Measurements from ENCODE around the gene JAK3.
A peak's percentile ranks its signal among the peaks of the same experiment; 100 is the strongest.

Gene JAK3

GRCh38 chr19:17865364-17866311 is 17.9 kb upstream of the JAK3 start:
- no peak for DNase-seq

GRCh38 chr19:17863520-17864182 is 15.9 kb upstream of the JAK3 start:
- no peak for DNase-seq

- no peak for DNase-seq
Measured at GRCh38 chr19:17862711-17863519, 15.1 kb upstream of the JAK3 start.

GRCh38 chr19:17861542-17862402 is 14.0 kb upstream of the JAK3 start:
- no peak for DNase-seq

- no peak for DNase-seq
Measured at GRCh38 chr19:17860993-17861360, 13.2 kb upstream of the JAK3 start.

GRCh38 chr19:17860331-17860992 is 12.7 kb upstream of the JAK3 start:
- no peak for DNase-seq

- DNase-seq = peak; percentile 96
Measured at GRCh38 chr19:17859533-17860330, 11.9 kb upstream of the JAK3 start, which contains the start of gene RPL18A. RPL18A (plus strand) TSS chr19:17859910; CDS start chr19:17859957, 47 bp downstream.

- DNase-seq = peak; percentile 30
Measured at GRCh38 chr19:17855280-17856152, 7.7 kb upstream of the JAK3 start.

- DNase-seq = no peak
Measured at GRCh38 chr19:17854061-17854460, 6.3 kb upstream of the JAK3 start.

GRCh38 chr19:17848595-17849292 is 962 bp upstream of the JAK3 start:
- DNase-seq = no peak

- no peak for DNase-seq
Measured at GRCh38 chr19:17846146-17846545, 1.6 kb downstream of the JAK3 start.

- no peak for DNase-seq
Measured at GRCh38 chr19:17843908-17844490, 3.8 kb downstream of the JAK3 start.

GRCh38 chr19:17843292-17843827 is 4.4 kb downstream of the JAK3 start:
- DNase-seq = no peak

GRCh38 chr19:17842663-17843291 is 5.0 kb downstream of the JAK3 start:
- no peak for DNase-seq

GRCh38 chr19:17841810-17842662 is 5.7 kb downstream of the JAK3 start:
- DNase-seq = peak; percentile 25

- DNase-seq = no peak
Measured at GRCh38 chr19:17841371-17841809, 6.4 kb downstream of the JAK3 start.

- DNase-seq = no peak
Measured at GRCh38 chr19:17840019-17840418, 7.8 kb downstream of the JAK3 start.
